Esophagus muscularis mucosa (tissue), 4 donors: ENCODE data around the gene B9D1. TPM values are rescaled to one million over a fixed set of nuclear protein-coding genes. Genes with fewer than 3 reads are reported as not detected.

Experiments
- DNase-seq: peaks from one replicate; pipeline ENCODE4 v3.0.0-alpha.2; 2017; ENCODE audit errors: extremely low spot score
- H3K27ac ChIP-seq, 4 donors: fragments of 200-600 bp; sonication (generic); replicated peaks in 1 of 4; 1 replicate in 3 of 4; 2 replicates in 1 of 4; pipeline ENCODE4 v1.5.1; 2016 to 2019; ENCODE audit warnings: mild to moderate bottlenecking in 1 of 4
- H3K27me3 ChIP-seq, 4 donors: fragments of 200-600 bp; sonication (generic); one replicate each; pipeline versions ENCODE4 v1.5.1 to v1.6.0; 2016 to 2019
- H3K36me3 ChIP-seq, 4 donors: fragments of 200-600 bp; sonication (generic); one replicate each; pipeline ENCODE4 v1.5.1; 2016 to 2019
- H3K4me1 ChIP-seq, 4 donors: fragments of 200-600 bp; sonication (generic); one replicate each; pipeline ENCODE4 v1.5.1; 2016 to 2019
- H3K4me3 ChIP-seq, 4 donors: fragments of 200-600 bp; sonication (generic); 1 replicate in 2 of 4; 2 replicates in 2 of 4; pipeline ENCODE4 v1.5.1; 2016 to 2019; ENCODE audit warnings: mild to moderate bottlenecking in 4 of 4, moderate library complexity in 1 of 4
- H3K9me3 ChIP-seq, 4 donors: fragments of 200-600 bp; sonication (generic); 1 replicate in 3 of 4; 2 replicates in 1 of 4; pipeline ENCODE4 v1.5.1; 2016 to 2019
- EP300 ChIP-seq: sonication (generic); formaldehyde crosslinking; IDR thresholded peaks from one replicate; pipeline ENCODE4 v1.6.1; 2017; ENCODE audit warnings: antibody characterized with exemption
- POLR2A ChIP-seq: fragments of 450-650 bp; IDR thresholded peaks from one replicate; pipeline ENCODE4 v1.6.1; 2017; ENCODE audit warnings: antibody characterized with exemption, moderate library complexity, mild to moderate bottlenecking, low read depth
- POLR2AphosphoS5 ChIP-seq, 2 donors: sonication (generic); formaldehyde crosslinking; IDR thresholded peaks; one replicate each; pipeline ENCODE4 v1.6.1; 2017; ENCODE audit warnings: antibody characterized with exemption in 2 of 2
- whole genome bisulfite sequencing: methylation state at CpG from one replicate; pipeline ENCODE4 v1.1.5; 2018; 5-methylcytosine and 5-hydroxymethylcytosine counted together
- intact Hi-C: fragments of 100-400 bp; cut with DNase I; formaldehyde crosslinking; loops from one replicate; pipeline ENCODE4 v1.15.1; 2023
- total RNA-seq, 4 donors: library from RNA; depleted of rRNA; stranded (reverse); fragments of >200 nt; gene quantifications; one replicate each; pipeline versions ENCODE4 v1.1.0 to v1.2.1, GENCODE V29; 2016
- TF ChIP-seq, protein P1 (sequence below), 3 experiments: fragments of 200-600 bp in 2 of 3; fragments of 450-650 bp in 1 of 3; sonication (generic) in 2 of 3; IDR thresholded peaks; one replicate each; pipeline ENCODE4 v1.5.1; 2017 to 2019; ENCODE audit warnings: antibody characterized with exemption in 3 of 3, mild to moderate bottlenecking in 2 of 3, moderate library complexity in 1 of 3

The B9D1 gene
- total RNA-seq, 4 donors from 2014 or later = 9.5 to 13.8 (median 9.9) TPM

DNA sequence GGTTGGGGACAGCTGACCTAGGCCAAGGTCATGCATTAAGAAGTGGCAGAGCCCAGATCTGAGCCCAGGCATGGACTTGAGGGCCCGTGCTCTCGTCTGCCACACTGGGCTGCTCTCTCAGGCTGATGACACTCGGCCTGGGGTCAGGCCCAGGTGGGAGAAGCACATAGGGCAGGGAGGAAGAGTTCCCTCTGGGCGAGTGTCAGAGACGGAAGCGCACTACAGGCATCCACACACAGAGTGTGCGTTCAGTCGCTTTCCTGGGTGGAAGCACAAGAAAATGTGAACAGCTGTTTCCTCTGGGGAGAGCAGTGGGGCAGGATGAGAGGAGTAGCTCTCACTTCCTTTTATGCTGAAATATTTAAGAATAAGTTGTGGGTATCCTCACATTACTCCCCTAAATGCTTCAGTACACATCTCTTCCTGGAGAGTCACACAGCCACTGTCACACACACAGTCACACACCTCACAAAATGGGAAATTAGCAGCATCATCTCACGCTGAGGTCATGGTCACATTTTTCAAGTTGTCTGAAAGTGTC lies 59.7 kb downstream of the B9D1 start:
- Histone ChIP-seq H3K27me3 (no peaks in the 10 kb centered on the region), H3K4me1 (peaks cover 59 to 79% (median 67%) of the 10 kb centered on the region in 4 donors), H3K27ac (peak overlapping the region in 2 of 4 donors; percentile 2 to 24)

DNA sequence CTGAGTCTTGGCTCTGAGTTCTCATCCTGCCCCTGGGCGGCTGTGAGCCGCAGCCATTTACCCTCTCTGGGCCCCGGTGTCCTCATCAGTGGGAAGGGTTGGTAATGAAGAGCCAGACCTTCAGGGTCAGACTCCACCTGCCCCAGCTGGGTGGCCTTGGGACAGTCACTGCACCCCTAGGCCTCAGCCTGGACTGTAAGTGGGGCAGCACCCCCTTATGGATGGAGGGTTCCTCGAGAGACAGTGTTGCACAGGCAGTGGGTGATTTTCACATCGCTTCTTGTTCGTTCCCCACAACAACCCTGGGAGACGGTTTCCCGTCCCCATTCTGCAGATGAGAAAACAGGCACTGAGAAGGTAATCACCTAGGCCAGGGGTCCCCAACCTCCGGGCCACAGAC lies 60.5 kb downstream of the B9D1 start:
- Histone ChIP-seq H3K9me3 (no peaks in the 10 kb centered on the region), H3K36me3 (peaks cover 0 to 7% (median 0%) of the 10 kb centered on the region in 4 donors), H3K4me3 (no peak overlapping the region), H3K27me3 (no peaks in the 10 kb centered on the region), H3K4me1 (peaks cover 68 to 86% (median 70%) of the 10 kb centered on the region in 4 donors), H3K27ac (no peak overlapping the region)
- TF ChIP-seq, protein P1, sequence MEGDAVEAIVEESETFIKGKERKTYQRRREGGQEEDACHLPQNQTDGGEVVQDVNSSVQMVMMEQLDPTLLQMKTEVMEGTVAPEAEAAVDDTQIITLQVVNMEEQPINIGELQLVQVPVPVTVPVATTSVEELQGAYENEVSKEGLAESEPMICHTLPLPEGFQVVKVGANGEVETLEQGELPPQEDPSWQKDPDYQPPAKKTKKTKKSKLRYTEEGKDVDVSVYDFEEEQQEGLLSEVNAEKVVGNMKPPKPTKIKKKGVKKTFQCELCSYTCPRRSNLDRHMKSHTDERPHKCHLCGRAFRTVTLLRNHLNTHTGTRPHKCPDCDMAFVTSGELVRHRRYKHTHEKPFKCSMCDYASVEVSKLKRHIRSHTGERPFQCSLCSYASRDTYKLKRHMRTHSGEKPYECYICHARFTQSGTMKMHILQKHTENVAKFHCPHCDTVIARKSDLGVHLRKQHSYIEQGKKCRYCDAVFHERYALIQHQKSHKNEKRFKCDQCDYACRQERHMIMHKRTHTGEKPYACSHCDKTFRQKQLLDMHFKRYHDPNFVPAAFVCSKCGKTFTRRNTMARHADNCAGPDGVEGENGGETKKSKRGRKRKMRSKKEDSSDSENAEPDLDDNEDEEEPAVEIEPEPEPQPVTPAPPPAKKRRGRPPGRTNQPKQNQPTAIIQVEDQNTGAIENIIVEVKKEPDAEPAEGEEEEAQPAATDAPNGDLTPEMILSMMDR (IDR thresholded peaks at IDR 0.05) = no peak
- no peak for DNase-seq
- WGBS = 97% methylated on average over 5 of the region's 9 CpGs
- intact Hi-C loops = no loop called here

More for the DNA sequence above, 59.7 kb downstream of the B9D1 start:
- intact Hi-C loops = no loop called here
- H3K4me3 ChIP-seq = no peak overlapping the region
- WGBS = 76% methylated on average over 9 of the region's 9 CpGs
- TF ChIP-seq, protein P1 (IDR thresholded peaks at IDR 0.05) = no peak
- TF ChIP-seq POLR2AphosphoS5 (IDR thresholded peaks at IDR 0.05) (no peak), POLR2A (no peak), EP300 (no peak)
- H3K36me3 ChIP-seq = peaks cover 0 to 7% (median 0%) of the 10 kb centered on the region in 4 donors
- DNase-seq = no peak
- no peaks in the 10 kb centered on the region for H3K9me3 ChIP-seq

DNA sequence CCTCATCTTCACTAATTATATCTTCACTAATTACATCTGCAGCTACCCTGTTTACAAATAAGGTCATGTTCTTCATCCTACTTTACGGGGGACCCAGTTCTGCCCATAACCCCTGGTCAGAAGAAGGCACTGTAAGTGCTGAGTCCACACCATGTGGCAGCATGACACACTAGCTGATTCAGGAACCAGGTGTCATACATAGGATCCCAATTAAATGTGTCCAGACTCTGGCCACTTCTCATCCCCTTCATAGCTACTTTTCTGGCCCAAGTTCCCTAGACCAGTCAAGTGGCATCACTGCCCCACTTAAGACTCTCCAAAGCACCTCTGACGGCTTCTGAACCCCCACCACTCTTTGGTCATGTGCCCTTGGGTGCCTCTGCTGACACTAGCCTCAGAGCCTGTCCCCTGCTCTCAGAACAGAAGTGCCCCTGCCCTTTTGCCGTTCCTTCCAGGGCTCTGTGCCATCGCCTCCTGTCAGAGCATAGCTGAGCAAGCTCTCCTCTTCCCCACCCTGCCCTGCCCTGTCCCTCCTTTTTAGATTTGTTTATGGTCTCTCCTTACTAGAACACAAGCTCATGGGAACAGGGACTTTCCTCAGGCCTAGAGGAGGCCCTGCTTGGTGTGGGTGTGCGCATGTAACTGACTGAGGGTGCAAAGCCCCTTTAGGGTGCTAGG lies 61.1 kb downstream of the B9D1 start:
- no peak overlapping the region for H3K27ac ChIP-seq

DNA sequence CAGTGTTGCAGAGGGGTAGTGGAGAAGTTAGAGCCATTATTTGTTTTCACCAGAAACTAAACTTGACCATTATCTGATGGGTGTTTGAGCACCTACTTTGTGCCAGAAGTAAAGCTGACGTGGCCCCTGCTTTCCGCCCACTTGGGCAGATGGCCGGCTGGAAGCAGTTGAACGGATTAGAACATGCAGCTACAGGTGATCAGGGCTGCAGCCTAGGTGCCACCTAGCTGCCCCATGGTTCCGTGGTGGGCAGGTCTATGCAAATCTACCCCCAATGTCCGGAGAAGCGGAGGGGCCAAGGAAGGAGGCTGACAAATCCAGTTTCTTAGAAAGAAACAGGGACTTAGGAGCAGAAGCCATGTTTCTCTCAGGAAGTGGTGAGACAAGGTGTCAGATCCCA lies 62.7 kb downstream of the B9D1 start:
- DNase-seq = no peak
- H3K27me3 ChIP-seq = no peaks in the 10 kb centered on the region
- peaks cover 60 to 84% (median 76%) of the 10 kb centered on the region in 4 donors for H3K4me1 ChIP-seq
- no peaks in the 10 kb centered on the region for H3K9me3 ChIP-seq
- no peak overlapping the region for H3K4me3 ChIP-seq
- TF ChIP-seq EP300 (no peak), POLR2A (no peak), POLR2AphosphoS5 (IDR thresholded peaks at IDR 0.05) (no peak)
- TF ChIP-seq, protein P1 (IDR thresholded peaks at IDR 0.05) = no peak
- WGBS = 97% methylated on average over 7 of the region's 7 CpGs
- H3K36me3 ChIP-seq = peaks cover 0 to 7% (median 0%) of the 10 kb centered on the region in 4 donors
- intact Hi-C loops = no loop called here
- no peak overlapping the region for H3K27ac ChIP-seq

More for the DNA sequence above, 61.1 kb downstream of the B9D1 start:
- TF ChIP-seq POLR2A = no peak
- no peak for TF ChIP-seq EP300
- intact Hi-C loops = no loop called here
- 81% methylated on average over 5 of the region's 5 CpGs for WGBS
- Histone ChIP-seq H3K4me3 (no peak overlapping the region), H3K4me1 (peaks cover 69 to 88% (median 75%) of the 10 kb centered on the region in 4 donors), H3K27me3 (no peaks in the 10 kb centered on the region), H3K9me3 (no peaks in the 10 kb centered on the region), H3K36me3 (peaks cover 0 to 7% (median 0%) of the 10 kb centered on the region in 4 donors)
- no peak for DNase-seq

DNA sequence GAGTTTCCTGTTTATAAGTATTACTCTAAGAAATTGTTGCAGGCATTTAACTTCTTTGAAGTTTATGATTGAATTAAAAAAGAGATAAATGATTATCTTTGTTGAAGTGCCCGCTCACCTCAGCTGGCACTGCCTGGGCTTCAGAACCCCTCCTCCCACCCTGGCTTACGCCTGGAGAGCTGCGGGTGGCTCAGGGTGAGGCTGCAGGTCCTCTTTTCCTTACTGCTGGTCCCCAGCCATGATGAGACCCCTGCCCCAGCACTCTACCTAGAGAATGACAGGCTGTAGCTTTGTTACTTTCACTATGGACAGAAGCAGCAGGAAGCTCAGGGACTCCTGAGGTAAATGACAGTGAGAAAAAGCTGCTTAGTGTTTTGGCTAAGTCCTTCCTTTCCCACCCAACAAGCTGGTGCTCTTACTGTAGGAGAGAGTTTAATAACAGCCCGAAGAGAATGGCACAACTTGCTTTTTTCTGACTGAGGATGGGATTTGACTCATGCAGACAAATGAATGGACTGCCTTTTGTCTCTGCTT lies 63.2 kb downstream of the B9D1 start:
- H3K36me3 ChIP-seq = peaks cover 0 to 2% (median 0%) of the 10 kb centered on the region in 4 donors
- peaks cover 54 to 79% (median 70%) of the 10 kb centered on the region in 4 donors for H3K4me1 ChIP-seq
- 76% methylated on average over 4 of the region's 4 CpGs for WGBS
- intact Hi-C loops = no loop called here
- DNase-seq = no peak
- H3K27ac ChIP-seq = peak overlapping the region in 1 of 4 donors; percentile 37
- H3K9me3 ChIP-seq = no peaks in the 10 kb centered on the region
- H3K4me3 ChIP-seq = no peak overlapping the region
- no peak for TF ChIP-seq POLR2AphosphoS5 (IDR thresholded peaks at IDR 0.05)
- no peaks in the 10 kb centered on the region for H3K27me3 ChIP-seq
